IMR-90 (cell line): ENCODE results near the gene KCNMA1. TPM values are rescaled to one million over a fixed set of nuclear protein-coding genes. Genes with fewer than 3 reads are reported as not detected.

Source experiments
- ATAC-seq: fragments of 200-7000 bp; cut with Tn5 transposase; 2 replicates; pipeline ENCODE4 v1.9.1; 2020; ENCODE audit warnings: low read depth, mild to moderate bottlenecking, moderate library complexity
- BruUV-seq: library from RNA; stranded (reverse); fragments of 400-500 nt; replicated peaks from 2 replicates; lab custom pipeline; 2021; lab: Mats Ljungman, UMichigan
- CTCF ChIA-PET: fragments of 300-600 bp; formaldehyde crosslinking; extraction: SDS; loops from one replicate; lab custom pipeline; 2021; ENCODE audit warnings: antibody characterized with exemption; lab: Yijun Ruan, JAX
- POLR2A ChIA-PET: fragments of 300-600 bp; sonication (Branson Sonifier 250); formaldehyde crosslinking; loops from one replicate; lab custom pipeline; 2022; ENCODE audit warnings: antibody characterized with exemption; ENCODE audit not compliant: unreplicated experiment; lab: Charles Lee
- DNase-seq: peaks from one replicate; pipeline ENCODE4 v3.0.0; 2013
- H2AFZ ChIP-seq: replicated peaks from 2 replicates; pipeline ENCODE3; 2013; ENCODE audit warnings: low read length, mild to moderate bottlenecking; ENCODE audit not compliant: poor library complexity
- H2AK5ac ChIP-seq: 2 replicates; pipeline ENCODE4 v1.6.1; 2013; ENCODE audit warnings: low read depth, low read length, inconsistent platforms
- H2AK9ac ChIP-seq: replicated peaks from 2 replicates; pipeline ENCODE3; 2013; ENCODE audit warnings: mild to moderate bottlenecking, low read depth, low read length, moderate library complexity; ENCODE audit not compliant: poor library complexity
- H2BK120ac ChIP-seq: 2 replicates; pipeline ENCODE4 v1.6.1; 2013; ENCODE audit warnings: low read depth, low read length, inconsistent platforms
- H2BK15ac ChIP-seq: 3 replicates; pipeline ENCODE4 v1.6.1; 2013; ENCODE audit warnings: low read depth, low read length, inconsistent platforms
- H2BK20ac ChIP-seq: 2 replicates; pipeline ENCODE4 v1.6.1; 2013; ENCODE audit warnings: low read depth, mild to moderate bottlenecking, inconsistent platforms, low read length, moderate library complexity
- H2BK5ac ChIP-seq: 2 replicates; pipeline ENCODE4 v1.6.1; 2013; ENCODE audit warnings: mild to moderate bottlenecking, low read depth, low read length, inconsistent platforms; ENCODE audit not compliant: poor library complexity, severe bottlenecking
- H3K14ac ChIP-seq: replicated peaks from 2 replicates; pipeline ENCODE4 v1.6.1; 2013; ENCODE audit warnings: low read depth, low read length, inconsistent platforms
- H3K18ac ChIP-seq: 2 replicates; pipeline ENCODE4 v1.6.1; 2013; ENCODE audit warnings: low read depth, low read length, control low read depth
- H3K23ac ChIP-seq: 2 replicates; pipeline ENCODE4 v1.6.1; 2013; ENCODE audit warnings: low read depth, low read length, inconsistent platforms
- H3K27ac ChIP-seq: 2 replicates; pipeline ENCODE4 v1.5.1; 2013; ENCODE audit warnings: mild to moderate bottlenecking, control low read depth, low read length; ENCODE audit not compliant: insufficient read depth
- H3K27me3 ChIP-seq: 2 replicates; pipeline ENCODE4 v1.6.1; 2013; ENCODE audit warnings: low read length; ENCODE audit not compliant: control insufficient read depth, insufficient read depth
- H3K36me3 ChIP-seq: 2 replicates; pipeline ENCODE4 v1.6.1; 2013; ENCODE audit warnings: low read length, mixed read lengths; ENCODE audit not compliant: control insufficient read depth, insufficient read depth
- H3K4ac ChIP-seq: 2 replicates; pipeline ENCODE4 v1.6.1; 2013; ENCODE audit warnings: low read depth, low read length, inconsistent platforms
- H3K4me1 ChIP-seq: 2 replicates; pipeline ENCODE4 v1.6.1; 2013; ENCODE audit warnings: low read length, mixed read lengths; ENCODE audit not compliant: control insufficient read depth, insufficient read depth
- H3K4me2 ChIP-seq: 2 replicates; pipeline ENCODE4 v1.6.1; 2013; ENCODE audit warnings: low read depth, mild to moderate bottlenecking, control low read depth, low read length, moderate library complexity
- H3K4me3 ChIP-seq: 2 replicates; pipeline ENCODE4 v1.5.1; 2013; ENCODE audit warnings: low read depth, mild to moderate bottlenecking, control low read depth, low read length, moderate library complexity; ENCODE audit not compliant: insufficient read depth
- H3K56ac ChIP-seq: 2 replicates; pipeline ENCODE4 v1.6.1; 2013; ENCODE audit warnings: low read length, inconsistent platforms; ENCODE audit not compliant: insufficient read depth; ENCODE audit errors: extremely low read depth
- H3K79me1 ChIP-seq, 2 experiments: 2 replicates each; pipeline ENCODE4 v1.6.1; 2013; ENCODE audit warnings: low read length in 2 of 2, inconsistent platforms in 1 of 2, low read depth in 1 of 2
- H3K9ac ChIP-seq: 2 replicates; pipeline ENCODE4 v1.6.1; 2013; ENCODE audit warnings: low read depth, low read length, control low read depth
- H3K9me1 ChIP-seq: 2 replicates; pipeline ENCODE4 v1.6.1; 2013; ENCODE audit warnings: low read length, inconsistent platforms; ENCODE audit not compliant: insufficient read depth
- H3K9me3 ChIP-seq: 2 replicates; pipeline ENCODE4 v1.6.1; 2013; ENCODE audit warnings: low read length; ENCODE audit not compliant: control insufficient read depth, insufficient read depth
- H4K20me1 ChIP-seq: 2 replicates; pipeline ENCODE4 v1.6.1; 2013; ENCODE audit warnings: low read length, inconsistent platforms; ENCODE audit not compliant: insufficient read depth
- H4K5ac ChIP-seq: 2 replicates; pipeline ENCODE4 v1.6.1; 2013; ENCODE audit warnings: mild to moderate bottlenecking, low read depth, low read length, control low read depth
- H4K8ac ChIP-seq, 2 experiments: 2 replicates each; pipeline ENCODE4 v1.6.1; 2013; ENCODE audit warnings: low read depth in 2 of 2, low read length in 2 of 2, control low read depth in 1 of 2, inconsistent platforms in 1 of 2
- H4K91ac ChIP-seq: 2 replicates; pipeline ENCODE4 v1.6.1; 2013; ENCODE audit warnings: low read depth, low read length, inconsistent platforms; ENCODE audit not compliant: insufficient read depth
- BHLHE40 ChIP-seq: fragments of 150-350 bp; IDR thresholded peaks from 2 replicates; pipeline ENCODE4 v1.6.1; 2016; ENCODE audit warnings: mild to moderate bottlenecking, low read depth, low read length
- MAFK ChIP-seq: IDR thresholded peaks from 2 replicates; pipeline ENCODE4 v1.6.1; 2012; ENCODE audit warnings: low read depth, low read length, improper control_type of control experiment
- NFE2L2 ChIP-seq: fragments of 150-350 bp; IDR thresholded peaks from 2 replicates; pipeline ENCODE4 v1.6.1; 2016; ENCODE audit warnings: low read depth, mild to moderate bottlenecking, low read length
- POLR2A ChIP-seq: IDR thresholded peaks from 2 replicates; pipeline ENCODE4 v1.6.1; 2012; ENCODE audit warnings: mild to moderate bottlenecking, low read depth, low read length
- RAD21 ChIP-seq: IDR thresholded peaks from 2 replicates; pipeline ENCODE4 v1.6.1; 2012; ENCODE audit warnings: low read length, improper control_type of control experiment
- RCOR1 ChIP-seq: IDR thresholded peaks from 2 replicates; pipeline ENCODE4 v1.6.1; 2012; ENCODE audit warnings: mild to moderate bottlenecking, low read length, improper control_type of control experiment; ENCODE audit not compliant: insufficient replicate concordance
- RFX5 ChIP-seq: IDR thresholded peaks from 2 replicates; pipeline ENCODE4 v1.8.0; 2012; ENCODE audit warnings: low read depth, mild to moderate bottlenecking, low read length, moderate library complexity
- SMC3 ChIP-seq: fragments of 150-350 bp; IDR thresholded peaks from 2 replicates; pipeline ENCODE4 v1.6.1; 2016; ENCODE audit warnings: low read depth, mild to moderate bottlenecking, antibody characterized with exemption, low read length, moderate library complexity
- WGBS, 2 experiments: methylation state at CpG; one replicate each; pipeline versions ENCODE4 v1.1.5 to v1.1.7; 2013; ENCODE audit warnings: missing lambda C conversion rate in 2 of 2; ENCODE audit not compliant: insufficient read length in 1 of 2; ENCODE audit errors: extremely low coverage in 2 of 2; 5-methylcytosine and 5-hydroxymethylcytosine counted together
- dilution Hi-C: fragments of 300-500 bp; cut with HindIII; formaldehyde crosslinking; loops from one replicate; pipeline ENCODE4 v1.14.3; 2018; ENCODE audit warnings: low sequenced_read_pairs; ENCODE audit not compliant: unreplicated experiment
- in situ Hi-C: fragments of 300-500 bp; cut with MboI; formaldehyde crosslinking; loops from 3 replicates; pipeline ENCODE4 v1.14.3; 2019; ENCODE audit warnings: low sequenced_read_pairs, inconsistent platforms, mixed read lengths
- intact Hi-C: fragments of 100-400 bp; cut with micrococcal nuclease; formaldehyde crosslinking; loops from 2 replicates; pipeline ENCODE4 v1.10.0; 2022
- polyA plus RNA-seq, 3 experiments: library from polyadenylated mRNA; depleted of rRNA; stranded (reverse); fragments of >200 nt; gene quantifications; 2 replicates each; pipeline ENCODE4 v1.2.3, GENCODE V29; 2012; ENCODE audit warnings: low replicate concordance in 1 of 3
- total RNA-seq: library from RNA; depleted of rRNA; stranded (reverse); fragments of >200 nt; gene quantifications from 2 replicates; pipeline ENCODE4 v1.2.3, GENCODE V29; 2012
- TF ChIP-seq, protein P1 (sequence below): conservative IDR thresholded peaks from 2 replicates; pipeline ENCODE4 v1.5.1; 2012; ENCODE audit warnings: mild to moderate bottlenecking, low read depth, low read length, improper control_type of control experiment
- TF ChIP-seq, protein P2 (sequence below): fragments of 150-350 bp; IDR thresholded peaks from 2 replicates; pipeline ENCODE4 v1.6.1; 2017; ENCODE audit warnings: mild to moderate bottlenecking, antibody characterized with exemption, low read length, low read depth

The KCNMA1 gene
- total and polyA plus RNA-seq, 2 of the 4 experiments (the other 2 are of a cell fraction), result 25.6 to 29.6 TPM

DNA sequence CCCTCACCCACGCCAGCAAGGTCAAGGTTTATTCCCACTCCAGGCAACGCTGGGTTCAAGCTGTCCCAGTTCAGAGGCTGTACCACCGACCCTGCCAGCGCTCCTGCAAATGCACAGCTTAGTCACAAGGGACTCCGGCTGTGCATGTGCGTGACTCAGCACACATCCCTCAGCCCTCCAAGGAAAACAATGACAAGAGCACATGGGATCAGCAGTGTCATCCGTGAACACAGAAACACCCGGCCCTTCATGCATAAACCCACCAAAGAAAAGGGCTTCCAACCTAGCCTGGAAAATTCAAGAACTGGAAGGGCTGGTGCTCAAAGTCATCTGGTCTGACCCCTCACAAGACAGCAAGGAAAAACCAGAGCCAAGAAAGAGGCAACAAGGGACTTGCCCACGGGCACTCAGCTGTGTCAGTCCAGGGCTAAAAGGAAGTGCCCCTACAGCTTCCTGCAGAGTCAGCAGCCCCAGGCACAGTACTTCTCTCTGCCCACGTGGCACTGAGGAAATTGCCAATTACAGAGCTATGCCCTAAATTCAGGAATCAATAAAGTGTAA lies 106.1 kb downstream of the KCNMA1 start (continued):
- TF ChIP-seq BHLHE40 (peak; percentile 91), SMC3 (no peak; the same call in 1 of the 2 replicates), RFX5 (no peak), RCOR1 (peak; percentile 13)

DNA sequence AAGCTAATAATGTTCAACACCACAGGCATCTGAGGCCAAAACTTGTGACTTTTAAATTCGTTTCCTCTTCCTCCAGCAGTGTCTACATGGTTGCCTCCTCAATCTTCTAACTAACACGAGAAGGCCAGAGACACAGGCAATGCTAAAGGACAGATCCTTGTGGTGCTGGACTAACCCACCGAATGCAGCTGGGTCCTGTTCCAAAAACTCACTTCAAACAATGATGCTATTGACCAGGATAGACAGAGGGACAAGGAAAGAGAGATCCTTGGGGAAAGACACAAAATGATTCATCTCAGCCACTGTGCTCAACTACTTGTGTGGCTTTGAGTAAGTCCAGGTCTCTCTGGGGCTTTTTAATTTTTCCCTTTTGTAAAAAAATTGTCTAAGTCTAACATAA lies 107.6 kb downstream of the KCNMA1 start:
- Histone ChIP-seq H3K9me3 (no peaks in the 10 kb centered on the region), H4K20me1 (no peaks in the 10 kb centered on the region), H4K5ac (peak overlapping the region; percentile 69; the same call in 1 of the 2 replicates), H4K91ac (peak overlapping the region; percentile 77), H3K14ac (peak overlapping the region; percentile 84), H3K79me1 (peaks cover 0 to 35% of the 10 kb centered on the region in 2 experiments; a peak in 2 of 4 replicates), H2BK15ac (peak overlapping the region; percentile 95; the same call in 2 of the 3 replicates), H3K4ac (peak overlapping the region; percentile 90), H3K4me2 (no peak overlapping the region), H2BK120ac (peak overlapping the region; percentile 91), H2BK20ac (peak overlapping the region; percentile 91), H2BK5ac (no peak overlapping the region), H2AK9ac (peak overlapping the region; percentile 56), H2AK5ac (peak overlapping the region; percentile 88), H3K9me1 (peaks cover 41% of the 10 kb centered on the region), H3K56ac (no peak overlapping the region), H3K23ac (peak overlapping the region; percentile 82), H2AFZ (peak overlapping the region; percentile 5), H3K27ac (no peak overlapping the region), H3K9ac (no peak overlapping the region), H3K27me3 (no peaks in the 10 kb centered on the region), H3K4me3 (no peak overlapping the region), H3K4me1 (peaks cover 39% of the 10 kb centered on the region), H3K36me3 (no peaks in the 10 kb centered on the region), H4K8ac (peak overlapping the region; percentile 36 to 53; a peak in 2 of 4 replicates), H3K18ac (peak overlapping the region; percentile 73; the same call in 1 of the 2 replicates)
- no TSS peak for BruUV-seq
- ATAC-seq (no peak), DNase-seq (no peak)
- TF ChIP-seq NFE2L2 (no peak), RAD21 (no peak), MAFK (no peak), POLR2A (no peak)
- TF ChIP-seq, protein P1, sequence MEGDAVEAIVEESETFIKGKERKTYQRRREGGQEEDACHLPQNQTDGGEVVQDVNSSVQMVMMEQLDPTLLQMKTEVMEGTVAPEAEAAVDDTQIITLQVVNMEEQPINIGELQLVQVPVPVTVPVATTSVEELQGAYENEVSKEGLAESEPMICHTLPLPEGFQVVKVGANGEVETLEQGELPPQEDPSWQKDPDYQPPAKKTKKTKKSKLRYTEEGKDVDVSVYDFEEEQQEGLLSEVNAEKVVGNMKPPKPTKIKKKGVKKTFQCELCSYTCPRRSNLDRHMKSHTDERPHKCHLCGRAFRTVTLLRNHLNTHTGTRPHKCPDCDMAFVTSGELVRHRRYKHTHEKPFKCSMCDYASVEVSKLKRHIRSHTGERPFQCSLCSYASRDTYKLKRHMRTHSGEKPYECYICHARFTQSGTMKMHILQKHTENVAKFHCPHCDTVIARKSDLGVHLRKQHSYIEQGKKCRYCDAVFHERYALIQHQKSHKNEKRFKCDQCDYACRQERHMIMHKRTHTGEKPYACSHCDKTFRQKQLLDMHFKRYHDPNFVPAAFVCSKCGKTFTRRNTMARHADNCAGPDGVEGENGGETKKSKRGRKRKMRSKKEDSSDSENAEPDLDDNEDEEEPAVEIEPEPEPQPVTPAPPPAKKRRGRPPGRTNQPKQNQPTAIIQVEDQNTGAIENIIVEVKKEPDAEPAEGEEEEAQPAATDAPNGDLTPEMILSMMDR, result no peak
- TF ChIP-seq, protein P2, sequence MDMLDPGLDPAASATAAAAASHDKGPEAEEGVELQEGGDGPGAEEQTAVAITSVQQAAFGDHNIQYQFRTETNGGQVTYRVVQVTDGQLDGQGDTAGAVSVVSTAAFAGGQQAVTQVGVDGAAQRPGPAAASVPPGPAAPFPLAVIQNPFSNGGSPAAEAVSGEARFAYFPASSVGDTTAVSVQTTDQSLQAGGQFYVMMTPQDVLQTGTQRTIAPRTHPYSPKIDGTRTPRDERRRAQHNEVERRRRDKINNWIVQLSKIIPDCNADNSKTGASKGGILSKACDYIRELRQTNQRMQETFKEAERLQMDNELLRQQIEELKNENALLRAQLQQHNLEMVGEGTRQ, result no peak
- intact Hi-C loops (loop anchor here (10.0 kb wide), 2 partner anchors 55 to 185 kb away; no protein-coding TSS in a partner anchor), in situ Hi-C loops (no loop called here), dilution Hi-C loops (no loop called here)
- POLR2A ChIA-PET, result no interaction called here
- 100% methylated on average over 1 of the region's 3 CpGs; no CpG with 5 or more reads in 1 of the 2 experiments for WGBS, 2 experiments
- CTCF ChIA-PET, result no interaction called here
